ENCODE data around the gene IKBKG.
"Not testable (repeated sequence)": the region's sequence is repeated elsewhere in the genome, so short reads cannot be mapped to it uniquely, and the experiment has no call there.

IKBKG gene

GRCh38 chrX:154526901-154527675 is 20.3 kb upstream of the IKBKG start:
- peak; percentile 84 for DNase-seq

- no peak for DNase-seq
Observed at GRCh38 chrX:154529206-154529612, 18.2 kb upstream of the IKBKG start.

- DNase-seq: no peak
Observed at GRCh38 chrX:154530286-154530685, 17.1 kb upstream of the IKBKG start.

GRCh38 chrX:154531626-154532025 is 15.8 kb upstream of the IKBKG start:
- DNase-seq: no peak

- no peak for DNase-seq
Observed at GRCh38 chrX:154532690-154533089, 14.7 kb upstream of the IKBKG start.

GRCh38 chrX:154534526-154535322 is 12.7 kb upstream of the IKBKG start:
- DNase-seq: peak; percentile 95

GRCh38 chrX:154535892-154536291 is 11.5 kb upstream of the IKBKG start:
- DNase-seq: no peak

GRCh38 chrX:154539077-154539476 is 8.3 kb upstream of the IKBKG start:
- no peak for DNase-seq

- peak; percentile 22 for DNase-seq
Observed at GRCh38 chrX:154540365-154540764, 7.1 kb upstream of the IKBKG start.

- peak; percentile 22 for DNase-seq
Observed at GRCh38 chrX:154540897-154541535, 6.4 kb upstream of the IKBKG start.

- no peak for DNase-seq
Observed at GRCh38 chrX:154541589-154541895, 5.9 kb upstream of the IKBKG start.

GRCh38 chrX:154541896-154542722 is 5.3 kb upstream of the IKBKG start:
- DNase-seq: peak; percentile 83

- DNase-seq: peak; percentile 61
Observed at GRCh38 chrX:154542723-154543424, 4.5 kb upstream of the IKBKG start.

- no peak for DNase-seq
Observed at GRCh38 chrX:154545673-154546274, 1.6 kb upstream of the IKBKG start.

- DNase-seq: peak; percentile 93
Observed at GRCh38 chrX:154546354-154547244, 821 bp upstream of the IKBKG start, which contains the start of gene G6PD. G6PD (minus strand) TSS chrX:154546846; CDS start chrX:154546155, 691 bp downstream.

- no peak for DNase-seq
Observed at GRCh38 chrX:154548028-154548316, 552 bp downstream of the IKBKG start.

- no peak for DNase-seq
Observed at GRCh38 chrX:154549766-154550165, 2.3 kb downstream of the IKBKG start.

GRCh38 chrX:154552112-154552806 is 4.8 kb downstream of the IKBKG start:
- not testable (repeated sequence) for DNase-seq

GRCh38 chrX:154558060-154558690 is 10.8 kb downstream of the IKBKG start:
- DNase-seq: not testable (repeated sequence)

- not testable (repeated sequence) for DNase-seq
Observed at GRCh38 chrX:154558896-154559295, 11.5 kb downstream of the IKBKG start.
